ENCODE results near the gene DLGAP1. TPM values are rescaled to one million over a fixed set of nuclear protein-coding genes. Genes with fewer than 3 reads are reported as not detected.

DLGAP1 gene
- total RNA-seq, 1 experiment from 2014 or later, result 0.39 TPM

GRCh38 chr18:4068552-4069158 is 386.5 kb downstream of the DLGAP1 start:
- intact Hi-C loops (cut with micrococcal nuclease), result loop anchor here (2.0 to 5.0 kb wide), 3 partner anchors 51 to 786 kb away; no protein-coding TSS in a partner anchor
- TF ChIP-seq JUND (IDR thresholded peaks at IDR 0.05) (no peak), ELF1 (IDR thresholded peaks at IDR 0.05; ENCODE audit: borderline replicate concordance, low read depth) (no peak), EZH2phosphoT487 (IDR thresholded peaks at IDR 0.05; ENCODE audit: borderline replicate concordance) (no peak), RAD21 (IDR thresholded peaks at IDR 0.05; ENCODE audit: low read depth) (peak; percentile 55), POLR2AphosphoS5 (IDR thresholded peaks at IDR 0.05; ENCODE audit: low read depth, low read length) (no peak), ZFX (IDR thresholded peaks at IDR 0.05) (no peak), ATF3 (IDR thresholded peaks at IDR 0.05) (no peak), CEBPB (IDR thresholded peaks at IDR 0.05; ENCODE audit: low read depth) (no peak), CTCF (IDR thresholded peaks at IDR 0.05 in 2 of 3, conservative IDR thresholded peaks at IDR 0.05 in 1 of 3; ENCODE audit: borderline replicate concordance in 1 of 3, insufficient read depth in 1 of 3, low read depth in 2 of 3, low read length in 2 of 3) (peak; percentile 31 to 77 (median 72); a peak in 5 of 6 replicates), EGR1 (IDR thresholded peaks at IDR 0.05; ENCODE audit: low read depth) (no peak), POLR2A (IDR thresholded peaks at IDR 0.05; ENCODE audit: borderline replicate concordance, extremely low read depth, insufficient read depth, insufficient read length) (no peak)

More at GRCh38 chr18:4068552-4069158, 386.5 kb downstream of the DLGAP1 start:
- no peak overlapping the region for H3K4me3 ChIP-seq (replicated peaks in 1 of 2; ENCODE audit: low read depth in 1 of 2, low read length in 2 of 2)
- no peaks in the 10 kb centered on the region for H3K4me1 ChIP-seq (ENCODE audit: control insufficient read depth in 1 of 2, insufficient read depth in 2 of 2, low read length in 2 of 2)
- ChIA-PET RAD21 (ENCODE audit: low non-redundant PET in 1 of 2, low total read pairs in 2 of 2, uncharacterized antibody in 2 of 2, unreplicated experiment in 2 of 2) (no interaction called here), POLR2A (no interaction called here), CTCF (interaction anchor here (1.0 to 1.3 kb wide), 2 partner anchors 13 to 297 kb away, joined by 4 to 7 read pairs; no protein-coding TSS in a partner anchor)
- no peak overlapping the region for H2AFZ ChIP-seq (ENCODE audit: low read depth, low read length, poor library complexity, severe bottlenecking)
- H3K36me3 ChIP-seq (ENCODE audit: control insufficient read depth in 1 of 2, insufficient read depth in 2 of 2, low read length in 2 of 2), result no peaks in the 10 kb centered on the region
- H3K9me3 ChIP-seq (ENCODE audit: control insufficient read depth in 1 of 2, insufficient read depth in 1 of 2, low read depth in 1 of 2, low read length in 2 of 2), result 0 out of 4 replicates have a peak, but pooled peaks cover 0 to 7% of the 10 kb centered on the region in 2 experiments
- H3K79me2 ChIP-seq (ENCODE audit: insufficient read depth, low read length), result no peaks in the 10 kb centered on the region
- no peaks in the 10 kb centered on the region for H3K9me2 ChIP-seq (ENCODE audit: insufficient read depth)
- peak; percentile 51 for DNase-seq (ENCODE audit: low read depth, low spot score)
- H3K27me3 ChIP-seq (ENCODE audit: insufficient read depth, low read length), result no peaks in the 10 kb centered on the region
- ATAC-seq, result peak; percentile 85
- H3K27ac ChIP-seq (ENCODE audit: low read depth, low read length), result no peak overlapping the region
- BruUV-seq (replicated peaks), result no TSS peak
- no peak overlapping the region for H3K4me2 ChIP-seq (ENCODE audit: low read length)
- H3K9ac ChIP-seq (ENCODE audit: low read length), result no peak overlapping the region
- no peaks in the 10 kb centered on the region for H4K20me1 ChIP-seq (ENCODE audit: insufficient read depth)

Measured in HCT116 (cell line).